ENCODE results near the gene SSU72.

Gene SSU72

DNA sequence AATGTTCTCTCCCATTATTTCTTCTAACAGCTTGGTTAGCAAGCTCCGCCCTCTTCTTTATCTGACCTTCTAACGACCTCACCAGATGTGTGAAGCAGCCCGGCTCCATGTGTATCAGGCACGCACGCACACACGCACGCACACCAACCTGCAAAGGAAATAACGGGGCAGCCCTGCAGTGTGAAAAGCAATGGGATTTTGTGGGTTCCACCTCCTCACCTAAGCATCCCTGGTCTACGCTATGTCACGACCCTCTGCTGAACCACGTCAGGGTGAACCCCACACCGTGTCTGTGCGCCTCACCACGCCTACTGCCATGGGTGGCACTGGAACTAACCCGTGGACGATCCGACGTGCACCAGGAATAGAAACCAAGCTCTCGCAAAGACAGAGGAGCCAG, 10.4 kb downstream of the SSU72 start:
- H3K4me3 ChIP-seq (ENCODE audit: low read depth, low read length), result no peak overlapping the region
- DNase-seq (ENCODE audit: low read depth), result no peak
- TF ChIP-seq, protein P1, sequence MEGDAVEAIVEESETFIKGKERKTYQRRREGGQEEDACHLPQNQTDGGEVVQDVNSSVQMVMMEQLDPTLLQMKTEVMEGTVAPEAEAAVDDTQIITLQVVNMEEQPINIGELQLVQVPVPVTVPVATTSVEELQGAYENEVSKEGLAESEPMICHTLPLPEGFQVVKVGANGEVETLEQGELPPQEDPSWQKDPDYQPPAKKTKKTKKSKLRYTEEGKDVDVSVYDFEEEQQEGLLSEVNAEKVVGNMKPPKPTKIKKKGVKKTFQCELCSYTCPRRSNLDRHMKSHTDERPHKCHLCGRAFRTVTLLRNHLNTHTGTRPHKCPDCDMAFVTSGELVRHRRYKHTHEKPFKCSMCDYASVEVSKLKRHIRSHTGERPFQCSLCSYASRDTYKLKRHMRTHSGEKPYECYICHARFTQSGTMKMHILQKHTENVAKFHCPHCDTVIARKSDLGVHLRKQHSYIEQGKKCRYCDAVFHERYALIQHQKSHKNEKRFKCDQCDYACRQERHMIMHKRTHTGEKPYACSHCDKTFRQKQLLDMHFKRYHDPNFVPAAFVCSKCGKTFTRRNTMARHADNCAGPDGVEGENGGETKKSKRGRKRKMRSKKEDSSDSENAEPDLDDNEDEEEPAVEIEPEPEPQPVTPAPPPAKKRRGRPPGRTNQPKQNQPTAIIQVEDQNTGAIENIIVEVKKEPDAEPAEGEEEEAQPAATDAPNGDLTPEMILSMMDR (IDR thresholded peaks at IDR 0.05; ENCODE audit: low read depth, low read length), result no peak
- TF ChIP-seq, protein P2, sequence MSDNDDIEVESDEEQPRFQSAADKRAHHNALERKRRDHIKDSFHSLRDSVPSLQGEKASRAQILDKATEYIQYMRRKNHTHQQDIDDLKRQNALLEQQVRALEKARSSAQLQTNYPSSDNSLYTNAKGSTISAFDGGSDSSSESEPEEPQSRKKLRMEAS (IDR thresholded peaks at IDR 0.05; ENCODE audit: low read depth, low read length), result no peak
- TF ChIP-seq POLR2A (IDR thresholded peaks at IDR 0.05; ENCODE audit: extremely low read depth, insufficient read length) (no peak), MYC (IDR thresholded peaks at IDR 0.05; ENCODE audit: low read depth, low read length) (no peak)

DNA sequence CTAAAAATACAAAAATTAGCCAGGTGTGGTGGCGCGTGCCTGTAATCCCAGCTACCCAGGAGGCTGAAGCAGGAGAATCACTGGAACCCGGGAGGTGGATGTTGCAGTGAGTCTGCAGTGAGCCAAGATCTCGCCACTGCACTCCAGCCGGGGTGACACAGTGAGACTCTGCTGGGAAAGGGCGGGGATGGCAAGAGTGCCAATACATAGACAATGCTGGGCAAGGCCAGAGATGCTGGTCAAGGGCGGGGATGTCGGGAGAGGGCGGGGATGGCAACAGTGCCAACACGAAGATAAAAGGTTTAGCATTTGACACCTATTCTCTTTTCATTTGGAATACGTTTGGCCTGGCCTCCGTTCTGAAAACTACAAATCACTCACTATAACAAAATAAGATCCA, 11.0 kb downstream of the SSU72 start:
- TF ChIP-seq, protein P2 (IDR thresholded peaks at IDR 0.05; ENCODE audit: low read depth, low read length), result no peak
- TF ChIP-seq POLR2A (IDR thresholded peaks at IDR 0.05; ENCODE audit: extremely low read depth, insufficient read length) (no peak), MYC (IDR thresholded peaks at IDR 0.05; ENCODE audit: low read depth, low read length) (no peak)
- TF ChIP-seq, protein P1 (IDR thresholded peaks at IDR 0.05; ENCODE audit: low read depth, low read length), result no peak
- DNase-seq (ENCODE audit: low read depth), result no peak
- H3K4me3 ChIP-seq (ENCODE audit: low read depth, low read length), result no peak overlapping the region

DNA sequence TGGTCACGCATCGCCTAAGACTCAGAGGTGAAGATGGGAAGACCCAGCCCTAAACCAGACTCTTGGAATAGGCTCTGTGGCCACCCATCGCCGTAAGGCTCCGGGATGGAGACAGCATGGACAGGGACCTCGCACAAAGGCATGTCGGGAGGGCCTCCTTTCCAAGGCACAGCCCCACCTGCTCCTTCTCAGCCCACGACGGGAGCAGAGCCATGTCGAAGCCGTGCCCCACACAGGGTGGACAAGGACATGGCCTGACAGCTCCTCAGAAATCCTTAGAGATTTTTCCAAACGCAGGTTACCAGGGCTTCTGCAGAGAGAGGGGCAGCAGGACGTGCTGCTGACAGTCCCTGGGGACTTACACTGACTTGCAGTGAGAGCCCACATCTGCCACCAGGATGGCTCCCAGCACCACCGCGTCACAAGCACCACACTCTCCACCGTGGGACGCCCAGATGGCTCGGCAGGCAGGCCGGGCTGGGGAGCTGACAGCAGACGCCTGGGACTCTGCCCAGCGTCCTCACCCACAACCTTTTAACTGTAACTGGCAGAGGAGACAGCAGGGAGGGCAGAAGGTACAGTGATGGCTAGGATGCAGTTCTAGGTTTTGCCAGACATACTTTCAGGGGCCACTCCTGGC, 12.0 kb downstream of the SSU72 start:
- no peak for DNase-seq (ENCODE audit: low read depth)
- H3K4me3 ChIP-seq (ENCODE audit: low read depth, low read length), result no peak overlapping the region
- TF ChIP-seq, protein P1 (IDR thresholded peaks at IDR 0.05; ENCODE audit: low read depth, low read length), result no peak
- TF ChIP-seq POLR2A (IDR thresholded peaks at IDR 0.05; ENCODE audit: extremely low read depth, insufficient read length), result no peak
- TF ChIP-seq, protein P2 (IDR thresholded peaks at IDR 0.05; ENCODE audit: low read depth, low read length), result no peak
- no peak for TF ChIP-seq MYC (IDR thresholded peaks at IDR 0.05; ENCODE audit: low read depth, low read length)

DNA sequence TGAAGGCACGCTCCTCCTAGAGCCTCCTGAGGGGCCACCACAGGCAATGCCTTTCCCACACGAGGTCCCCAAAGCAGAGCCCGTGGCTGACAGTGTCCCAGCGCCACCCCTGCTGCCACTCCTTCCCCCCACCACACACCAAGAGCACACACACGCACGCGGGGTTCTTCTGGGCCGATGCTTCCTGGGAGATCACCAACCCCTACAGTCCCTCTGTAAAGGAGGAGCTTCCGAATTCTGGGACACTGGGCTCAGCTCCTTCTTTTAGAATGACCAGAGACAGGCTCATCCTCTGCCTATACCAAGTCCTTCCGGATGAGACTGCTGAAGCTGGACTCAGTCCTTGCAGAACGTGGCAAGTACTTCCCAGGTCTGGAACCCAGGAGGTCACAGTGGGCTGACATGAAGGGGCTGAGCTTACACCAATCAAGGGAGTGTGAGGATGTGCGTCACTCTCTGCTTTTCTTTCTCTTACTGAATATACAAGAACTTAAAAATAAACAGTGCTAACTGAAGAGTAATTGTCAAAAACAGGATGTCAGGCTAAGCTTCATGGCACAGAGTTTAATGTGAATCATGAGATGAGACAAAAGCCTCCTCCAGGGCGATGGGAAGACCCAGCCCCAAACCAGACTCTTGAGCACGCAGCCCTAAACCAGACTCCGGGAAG, 12.7 kb downstream of the SSU72 start:
- no peak overlapping the region for H3K4me3 ChIP-seq (ENCODE audit: low read depth, low read length)
- TF ChIP-seq, protein P2 (IDR thresholded peaks at IDR 0.05; ENCODE audit: low read depth, low read length), result no peak
- TF ChIP-seq POLR2A (IDR thresholded peaks at IDR 0.05; ENCODE audit: extremely low read depth, insufficient read length) (no peak), MYC (IDR thresholded peaks at IDR 0.05; ENCODE audit: low read depth, low read length) (no peak)
- TF ChIP-seq, protein P1 (IDR thresholded peaks at IDR 0.05; ENCODE audit: low read depth, low read length), result no peak
- no peak for DNase-seq (ENCODE audit: low read depth)

DNA sequence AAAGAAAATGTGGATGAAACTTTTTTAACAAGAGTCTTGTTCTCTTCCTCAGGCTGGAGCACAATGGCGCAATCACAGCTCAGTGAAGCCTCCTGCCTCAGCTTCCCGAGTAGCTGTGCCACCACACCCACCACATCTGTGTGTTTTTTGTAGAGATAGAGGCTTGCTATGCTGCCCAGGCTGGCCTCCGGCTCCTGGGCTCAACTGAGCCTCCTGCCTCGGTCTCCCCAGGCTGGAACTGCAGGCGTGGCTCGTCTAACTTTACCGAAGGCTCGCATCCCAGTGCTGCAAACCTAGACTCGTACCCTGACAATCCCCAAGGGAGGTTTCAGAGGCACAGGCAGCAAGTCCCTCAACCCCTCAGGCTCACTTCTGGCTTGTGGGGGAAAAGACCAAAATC, 14.5 kb downstream of the SSU72 start:
- peak; percentile 13 for DNase-seq (ENCODE audit: low read depth)
- TF ChIP-seq, protein P2 (IDR thresholded peaks at IDR 0.05; ENCODE audit: low read depth, low read length), result no peak
- no peak for TF ChIP-seq MYC (IDR thresholded peaks at IDR 0.05; ENCODE audit: low read depth, low read length)
- H3K4me3 ChIP-seq (ENCODE audit: low read depth, low read length), result no peak overlapping the region

DNA sequence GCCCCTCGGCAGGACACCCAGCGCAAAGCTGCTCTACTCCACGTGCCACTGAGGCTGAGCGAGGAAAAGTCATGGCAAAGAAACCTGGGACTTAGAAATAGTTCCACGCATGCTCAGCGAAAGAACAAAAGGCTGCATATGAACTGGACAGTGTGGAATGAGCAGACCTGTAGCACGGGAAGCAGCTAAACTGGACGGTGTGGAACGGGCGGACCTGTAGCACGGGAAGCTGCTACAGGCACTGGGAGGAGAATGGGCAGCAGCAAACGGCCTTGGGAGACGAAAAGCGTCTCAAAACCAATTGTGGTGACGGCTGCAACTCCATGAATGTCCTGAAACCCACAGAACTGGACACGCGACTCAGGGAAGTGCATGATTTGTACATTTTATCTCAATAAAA, 15.6 kb downstream of the SSU72 start:
- H3K4me3 ChIP-seq (ENCODE audit: low read depth, low read length), result no peak overlapping the region
- TF ChIP-seq, protein P2 (IDR thresholded peaks at IDR 0.05; ENCODE audit: low read depth, low read length), result no peak
- TF ChIP-seq POLR2A (IDR thresholded peaks at IDR 0.05; ENCODE audit: extremely low read depth, insufficient read length), result no peak
- TF ChIP-seq, protein P1 (IDR thresholded peaks at IDR 0.05; ENCODE audit: low read depth, low read length), result no peak
- no peak for TF ChIP-seq MYC (IDR thresholded peaks at IDR 0.05; ENCODE audit: low read depth, low read length)
- DNase-seq (ENCODE audit: low read depth), result no peak

Measured in NB4 (cell line).